ENCODE measurements around the gene XPO6.

XPO6 gene

GRCh38 chr16:28089205-28089991 lies 122.4 kb downstream of the XPO6 start:
- no peak for DNase-seq

- DNase-seq, result no peak
Observed at GRCh38 chr16:28087675-28088300, 124.0 kb downstream of the XPO6 start.

- DNase-seq, result no peak
Observed at GRCh38 chr16:28087140-28087660, 124.6 kb downstream of the XPO6 start.

GRCh38 chr16:28086186-28087139 lies 125.3 kb downstream of the XPO6 start:
- DNase-seq, result no peak

GRCh38 chr16:28085389-28086171 lies 126.2 kb downstream of the XPO6 start:
- DNase-seq, result no peak

GRCh38 chr16:28084209-28084608 lies 127.6 kb downstream of the XPO6 start:
- no peak for DNase-seq

GRCh38 chr16:28082624-28083023 lies 129.1 kb downstream of the XPO6 start:
- DNase-seq, result no peak

GRCh38 chr16:28081391-28081968 lies 130.3 kb downstream of the XPO6 start:
- no peak for DNase-seq

- DNase-seq, result no peak
Observed at GRCh38 chr16:28078261-28078660, 133.5 kb downstream of the XPO6 start.

- no peak for DNase-seq
Observed at GRCh38 chr16:28073836-28074235, 137.9 kb downstream of the XPO6 start.

GRCh38 chr16:28072087-28072486 lies 139.7 kb downstream of the XPO6 start:
- no peak for DNase-seq

- no peak for DNase-seq
Observed at GRCh38 chr16:28069971-28070794, 141.6 kb downstream of the XPO6 start.

GRCh38 chr16:28068976-28069375 lies 142.8 kb downstream of the XPO6 start:
- no peak for DNase-seq

GRCh38 chr16:28067604-28068379 lies 144.0 kb downstream of the XPO6 start:
- no peak for DNase-seq

GRCh38 chr16:28064706-28065249 lies 147.0 kb downstream of the XPO6 start:
- no peak for DNase-seq

GRCh38 chr16:28064150-28064549 lies 147.6 kb downstream of the XPO6 start:
- DNase-seq, result no peak

GRCh38 chr16:28063591-28064061 lies 148.1 kb downstream of the XPO6 start, which contains the start of gene GSG1L:
Gene GSG1L (minus strand): TSS chr16:28063714. CDS start chr16:28063424, 290 bp downstream.
- no peak for DNase-seq

- DNase-seq, result no peak
Observed at GRCh38 chr16:28062847-28063521, 148.8 kb downstream of the XPO6 start.

GRCh38 chr16:28062261-28062846 lies 149.4 kb downstream of the XPO6 start:
- DNase-seq, result no peak

Measured in NCI-H1436 (cell line).